Activated T-cell treated with anti-CD3 and anti-CD28 coated beads, Interleukin-2, amount 50 U/mL, for 72 hours (primary cell): ENCODE measurements around the gene SLC15A2. TPM values are rescaled to one million over a fixed set of nuclear protein-coding genes. Genes with fewer than 3 reads are reported as not detected.
"Not testable (repeated sequence)": the region's sequence is repeated elsewhere in the genome, so short reads cannot be mapped to it uniquely, and the experiment has no call there.

Source experiments
- ATAC-seq, 2 donors: fragments of 150-1000 bp; cut with Tn5 transposase; replicated peaks in 1 of 2; 2 replicates each; pipeline ENCODE4 v1.10.0; 2021; ENCODE audit warnings: moderate library complexity in 2 of 2, mild to moderate bottlenecking in 1 of 2
- DNase-seq, 2 donors: peaks; one replicate each; pipeline ENCODE4 v3.0.0; 2021 to 2022; ENCODE audit warnings: mixed read lengths in 1 of 2
- H3K27ac Mint-ChIP-seq: one replicate; pipeline ENCODE4 v1.8.0; 2022; ENCODE audit warnings: mild to moderate bottlenecking, moderate library complexity, mixed read lengths
- H3K27me3 Mint-ChIP-seq: one replicate; pipeline ENCODE4 v1.8.0; 2022; ENCODE audit warnings: low read depth, mixed read lengths
- H3K36me3 Mint-ChIP-seq, 2 donors: one replicate each; pipeline ENCODE4 v1.8.0; 2022; ENCODE audit warnings: mixed read lengths in 2 of 2, mild to moderate bottlenecking in 1 of 2; ENCODE audit not compliant: insufficient read depth in 2 of 2
- H3K4me1 Mint-ChIP-seq: one replicate; pipeline ENCODE4 v1.8.0; 2022; ENCODE audit warnings: low read depth, mixed read lengths
- H3K4me3 Mint-ChIP-seq, 2 donors: one replicate each; pipeline ENCODE4 v1.8.0; 2022; ENCODE audit warnings: mild to moderate bottlenecking in 2 of 2, mixed read lengths in 2 of 2, moderate library complexity in 2 of 2
- H3K9me3 Mint-ChIP-seq, 2 donors: one replicate each; pipeline ENCODE4 v1.8.0; 2022; ENCODE audit warnings: mixed read lengths in 2 of 2
- total RNA-seq, 2 donors: library from RNA; stranded (reverse); gene quantifications; one replicate each; pipeline ENCODE4 v1.2.3, GENCODE V29; 2022

SLC15A2 gene
- total RNA-seq, 2 donors from 2014 or later = 2.4 to 3.0 TPM

GRCh38 chr3:121895736-121896135, 1.5 kb downstream of the SLC15A2 start:
- no peaks in the 10 kb centered on the region for H3K4me1 Mint-ChIP-seq
- no peaks in the 10 kb centered on the region for H3K27me3 Mint-ChIP-seq
- DNase-seq (no peak), ATAC-seq (no peak)
- no peaks in the 10 kb centered on the region for H3K9me3 Mint-ChIP-seq
- H3K27ac Mint-ChIP-seq = no peak overlapping the region
- H3K4me3 Mint-ChIP-seq = no peak overlapping the region
- H3K36me3 Mint-ChIP-seq = no peaks in the 10 kb centered on the region

DNA sequence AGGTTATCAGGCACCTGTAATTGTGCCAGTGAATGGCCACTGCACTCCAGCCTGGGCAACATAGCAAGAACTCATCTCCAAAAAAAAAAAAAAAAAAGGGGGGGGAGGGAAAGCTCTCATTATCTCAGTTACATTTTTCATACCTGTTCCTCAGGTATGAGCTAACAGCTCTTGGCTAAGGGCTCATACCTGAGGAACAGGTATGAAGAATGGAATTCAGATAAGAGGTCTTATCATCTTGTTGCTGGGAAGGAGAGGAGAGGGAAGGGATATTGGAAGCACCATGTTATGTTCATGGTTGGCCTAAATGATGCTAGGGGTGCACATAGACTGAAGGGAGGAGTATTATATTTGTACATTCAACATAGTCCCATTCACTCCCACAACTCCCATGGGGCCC, 2.6 kb downstream of the SLC15A2 start:
- no peak for ATAC-seq
- H3K4me1 Mint-ChIP-seq = no peaks in the 10 kb centered on the region
- H3K9me3 Mint-ChIP-seq = no peaks in the 10 kb centered on the region
- no peaks in the 10 kb centered on the region for H3K36me3 Mint-ChIP-seq
- H3K4me3 Mint-ChIP-seq = no peak overlapping the region
- H3K27me3 Mint-ChIP-seq = no peaks in the 10 kb centered on the region
- no peak overlapping the region for H3K27ac Mint-ChIP-seq
- no peak for DNase-seq

GRCh38 chr3:121897296-121897695, 3.1 kb downstream of the SLC15A2 start:
- Mint-ChIP-seq H3K27ac (no peak overlapping the region), H3K36me3 (no peaks in the 10 kb centered on the region), H3K4me3 (no peak overlapping the region), H3K9me3 (no peaks in the 10 kb centered on the region), H3K4me1 (no peaks in the 10 kb centered on the region), H3K27me3 (no peaks in the 10 kb centered on the region)
- DNase-seq (no peak), ATAC-seq (no peak)

DNA sequence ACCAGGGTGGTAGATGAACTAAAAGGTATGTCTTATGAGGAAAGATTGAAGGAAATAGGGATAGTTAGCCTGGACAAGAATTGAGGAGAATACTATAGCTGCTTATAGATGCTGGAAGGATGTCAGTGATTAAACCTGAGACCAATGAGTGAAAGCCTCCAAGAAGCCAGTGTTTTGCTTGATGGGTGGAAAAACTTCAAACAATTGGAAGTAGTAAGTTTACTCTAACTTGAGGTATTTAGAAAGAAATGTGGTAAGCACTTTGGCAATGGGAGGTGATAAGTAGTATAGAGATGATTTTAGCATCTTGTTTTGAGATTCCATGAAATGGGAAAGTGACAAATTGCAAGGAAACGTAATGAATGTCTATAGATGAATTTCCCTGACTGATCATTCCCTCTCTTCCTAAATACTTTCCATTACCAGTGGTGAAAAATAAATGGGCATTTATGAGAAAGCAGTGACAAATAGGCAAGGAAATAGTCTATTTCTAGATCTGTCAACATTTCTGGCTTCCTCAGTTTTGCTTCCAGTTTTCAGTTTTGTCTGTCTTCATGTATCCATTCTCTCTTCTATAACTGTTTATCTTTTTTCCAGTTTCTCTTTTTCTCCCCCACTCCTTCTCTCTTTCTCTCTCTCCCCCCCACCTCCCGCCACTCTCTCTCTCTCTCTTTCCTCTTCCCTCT, 19.2 kb downstream of the SLC15A2 start:
- Mint-ChIP-seq H3K4me1 (peaks cover 12% of the 10 kb centered on the region), H3K27ac (peak overlapping the region; percentile 39), H3K9me3 (peaks cover 2% of the 10 kb centered on the region in 2 donors), H3K36me3 (peaks cover 1 to 3% of the 10 kb centered on the region in 2 donors), H3K27me3 (no peaks in the 10 kb centered on the region), H3K4me3 (peak overlapping the region in 1 of 2 donors; percentile 8)
- DNase-seq (no peak), ATAC-seq (peak; percentile 46 to 74)

DNA sequence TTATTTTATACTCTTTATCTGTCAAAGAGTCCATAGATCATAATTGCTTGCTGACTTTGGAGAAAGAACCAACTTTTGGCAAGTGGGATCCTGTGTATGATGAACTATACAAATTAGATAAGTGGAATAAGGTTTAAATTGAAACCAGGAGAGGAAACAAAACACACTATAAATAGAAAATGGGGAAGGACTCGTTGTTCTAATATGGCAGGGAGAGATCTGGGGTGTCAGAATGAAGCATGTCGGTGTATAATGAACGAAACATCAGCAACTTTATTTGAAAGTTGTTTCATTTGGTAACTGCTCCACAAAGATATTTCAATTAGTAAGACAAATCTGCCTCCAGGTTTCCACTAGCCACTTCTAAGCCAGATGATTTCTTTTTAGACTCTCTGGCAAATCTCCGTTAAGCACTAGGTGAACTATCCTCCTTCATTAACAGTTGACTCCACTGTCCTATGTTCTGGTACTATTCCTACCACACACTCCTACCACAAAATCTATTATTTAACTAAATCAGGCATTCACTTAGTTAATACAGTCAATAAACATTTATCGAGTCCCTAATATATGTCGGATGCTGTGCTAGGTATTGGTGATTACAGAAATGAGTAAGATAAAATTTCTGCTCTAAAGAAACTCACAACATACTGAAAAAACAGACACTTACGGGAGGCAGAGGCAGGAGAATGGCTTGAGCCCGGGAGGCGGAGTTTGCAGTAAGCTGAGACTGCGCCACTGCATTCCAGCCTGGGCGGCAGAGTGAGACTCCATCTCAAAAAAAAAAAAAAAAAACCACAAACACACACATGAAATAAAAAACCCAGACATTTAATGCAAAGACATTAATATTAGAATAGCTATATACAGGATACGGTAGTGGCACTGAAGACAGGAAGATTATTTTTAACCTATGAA, 20.1 kb downstream of the SLC15A2 start:
- ATAC-seq (no peak), DNase-seq (no peak)
- H3K9me3 Mint-ChIP-seq = peaks cover 1 to 2% of the 10 kb centered on the region in 2 donors
- H3K4me3 Mint-ChIP-seq = peak overlapping the region in 1 of 2 donors; percentile 8
- peak overlapping the region; percentile 26 for H3K27ac Mint-ChIP-seq
- no peaks in the 10 kb centered on the region for H3K36me3 Mint-ChIP-seq
- no peaks in the 10 kb centered on the region for H3K27me3 Mint-ChIP-seq
- peaks cover 12% of the 10 kb centered on the region for H3K4me1 Mint-ChIP-seq

- H3K27me3 Mint-ChIP-seq = no peaks in the 10 kb centered on the region
Observed at GRCh38 chr3:121916189-121916588, 22.0 kb downstream of the SLC15A2 start.

DNA sequence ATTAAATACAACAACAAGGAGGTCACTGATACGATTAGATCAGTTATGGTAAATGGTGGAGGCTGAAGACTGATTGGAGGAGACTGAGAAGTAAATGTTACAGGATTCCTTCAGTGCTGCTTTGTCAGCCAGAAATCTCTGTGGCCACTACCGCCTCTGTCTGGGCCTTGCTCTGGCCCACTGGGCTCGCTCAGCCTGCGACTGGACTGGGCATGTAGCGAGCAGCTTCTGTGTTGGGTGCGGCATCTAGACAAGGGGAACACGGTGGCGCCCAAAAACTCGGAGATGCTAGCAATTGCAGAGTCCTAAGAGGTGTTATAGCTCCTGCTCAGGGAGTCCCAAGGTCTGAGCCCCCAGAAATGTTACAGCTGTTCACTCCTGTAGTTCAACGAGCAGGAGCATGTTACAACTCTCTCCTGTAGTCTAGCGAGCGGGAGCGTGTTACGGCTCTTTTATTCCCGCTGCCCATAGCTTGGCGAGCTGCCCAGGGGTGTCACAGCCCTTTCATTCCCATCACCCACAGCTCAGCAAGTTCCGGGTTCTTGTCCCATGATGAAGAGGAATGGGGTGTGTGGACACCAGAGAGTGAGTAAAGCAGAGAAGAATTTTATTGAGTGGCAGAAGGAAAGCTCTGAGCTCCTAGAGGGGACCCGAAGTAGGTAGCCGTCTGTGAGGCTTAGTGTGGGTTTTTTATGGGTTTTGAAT, 24.7 kb downstream of the SLC15A2 start:
- Mint-ChIP-seq H3K27me3 (no peaks in the 10 kb centered on the region), H3K36me3 (no peaks in the 10 kb centered on the region), H3K4me1 (peaks cover 2% of the 10 kb centered on the region), H3K4me3 (no peak overlapping the region), H3K27ac (no peak overlapping the region), H3K9me3 (no peaks in the 10 kb centered on the region)
- DNase-seq = no peak
- no peak for ATAC-seq

More at GRCh38 chr3:121916189-121916588, 22.0 kb downstream of the SLC15A2 start:
- H3K9me3 Mint-ChIP-seq = peaks cover 0 to 1% of the 10 kb centered on the region in 2 donors
- no peak overlapping the region for H3K4me3 Mint-ChIP-seq
- H3K27ac Mint-ChIP-seq = no peak overlapping the region
- H3K4me1 Mint-ChIP-seq = peaks cover 12% of the 10 kb centered on the region
- H3K36me3 Mint-ChIP-seq = no peaks in the 10 kb centered on the region
- ATAC-seq (no peak), DNase-seq (no peak)

- DNase-seq = no peak
- Mint-ChIP-seq H3K36me3 (peaks cover 0 to 2% of the 10 kb centered on the region in 2 donors), H3K4me3 (no peak overlapping the region), H3K4me1 (no peaks in the 10 kb centered on the region), H3K9me3 (no peaks in the 10 kb centered on the region), H3K27me3 (no peaks in the 10 kb centered on the region), H3K27ac (no peak overlapping the region)
- no peak for ATAC-seq
Observed at GRCh38 chr3:121924734-121925133, 30.5 kb downstream of the SLC15A2 start.

DNA sequence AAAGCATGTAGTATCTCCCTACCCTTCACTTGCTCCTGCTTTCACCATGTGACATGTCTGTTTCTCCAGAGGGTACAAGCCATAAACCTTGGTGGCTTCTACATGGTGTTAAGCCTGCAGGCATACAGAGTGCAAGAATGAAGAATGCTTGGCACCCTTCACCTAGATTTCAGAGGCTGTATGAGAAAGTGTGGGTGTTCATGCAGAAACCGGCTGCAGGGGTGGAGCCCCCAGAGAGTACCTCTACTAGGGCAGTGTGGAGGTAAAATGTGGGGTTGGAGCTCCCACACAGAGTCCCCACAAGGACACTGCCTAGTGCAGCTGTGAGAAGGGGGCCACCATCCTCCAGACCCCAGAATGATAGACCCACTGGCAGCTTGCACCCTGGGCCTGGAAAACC, 32.2 kb downstream of the SLC15A2 start:
- Mint-ChIP-seq H3K4me1 (no peaks in the 10 kb centered on the region), H3K9me3 (no peaks in the 10 kb centered on the region)

GRCh38 chr3:121938141-121938855, 44.1 kb downstream of the SLC15A2 start:
- H3K36me3 Mint-ChIP-seq, H3K27ac Mint-ChIP-seq, H3K4me3 Mint-ChIP-seq, H3K4me1 Mint-ChIP-seq, H3K9me3 Mint-ChIP-seq, H3K27me3 Mint-ChIP-seq, ATAC-seq, DNase-seq: not testable (repeated sequence)

More for the DNA sequence above, 32.2 kb downstream of the SLC15A2 start:
- Mint-ChIP-seq H3K36me3 (peaks cover 0 to 2% of the 10 kb centered on the region in 2 donors), H3K4me3 (no peak overlapping the region), H3K27me3 (no peaks in the 10 kb centered on the region), H3K27ac (no peak overlapping the region)
- DNase-seq = no peak
- no peak for ATAC-seq

DNA sequence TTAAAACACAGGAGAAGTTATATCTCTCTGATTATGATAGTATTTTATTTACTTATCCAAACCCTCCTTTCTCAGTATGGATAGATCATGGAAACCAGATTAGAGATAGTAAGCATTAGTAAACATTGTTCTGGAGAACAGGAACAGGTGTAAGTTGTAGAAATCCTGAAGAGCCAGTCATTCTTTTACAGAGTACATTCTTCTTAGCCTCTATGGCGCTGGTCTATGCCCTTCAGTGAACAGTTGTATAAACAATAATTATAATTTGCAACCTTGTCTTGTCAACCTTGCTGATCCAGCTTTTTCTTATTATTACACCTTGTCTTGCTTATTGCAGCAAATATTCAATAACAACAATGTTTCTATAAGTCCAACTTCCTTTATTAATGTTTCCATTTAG, 47.4 kb downstream of the SLC15A2 start:
- no peaks in the 10 kb centered on the region for H3K27me3 Mint-ChIP-seq
- no peaks in the 10 kb centered on the region for H3K36me3 Mint-ChIP-seq
- no peak overlapping the region for H3K27ac Mint-ChIP-seq
- H3K9me3 Mint-ChIP-seq = no peaks in the 10 kb centered on the region
- no peak for ATAC-seq
- no peak overlapping the region for H3K4me3 Mint-ChIP-seq
- no peak for DNase-seq
- no peaks in the 10 kb centered on the region for H3K4me1 Mint-ChIP-seq

GRCh38 chr3:121942116-121942786, 48.0 kb downstream of the SLC15A2 start:
- Mint-ChIP-seq H3K27me3 (no peaks in the 10 kb centered on the region), H3K4me1 (no peaks in the 10 kb centered on the region), H3K36me3 (no peaks in the 10 kb centered on the region), H3K9me3 (no peaks in the 10 kb centered on the region), H3K27ac (peak overlapping the region; percentile 6), H3K4me3 (no peak overlapping the region)
- ATAC-seq = no peak
- DNase-seq = no peak
